Psoas muscle (tissue), 8 donors: ENCODE results near the gene TLE7. TPM values are rescaled to one million over a fixed set of nuclear protein-coding genes. Genes with fewer than 3 reads are reported as not detected.

Source experiments
- ATAC-seq, 4 donors: fragments of 200-7000 bp; cut with Tn5 transposase; one replicate each; pipeline ENCODE4 v1.9.1; 2020; ENCODE audit warnings: moderate library complexity in 3 of 4, mild to moderate bottlenecking in 2 of 4
- DNase-seq, 2 donors: peaks; one replicate each; pipeline ENCODE4 v3.0.0-alpha.2; 2020
- H3K27ac ChIP-seq: fragments of 200-600 bp; one replicate; pipeline ENCODE4 v1.8.0; 2022
- H3K27me3 ChIP-seq, 3 donors: fragments of 200-600 bp in 1 of 3; one replicate each; pipeline versions ENCODE4 v1.6.1 to v1.8.0; 2013 to 2022; ENCODE audit warnings: low read length in 2 of 3, mild to moderate bottlenecking in 2 of 3, moderate library complexity in 1 of 3; ENCODE audit not compliant: insufficient read depth in 3 of 3
- H3K36me3 ChIP-seq, 2 donors: fragments of 200-600 bp in 1 of 2; one replicate each; pipeline versions ENCODE4 v1.6.1 to v1.8.0; 2013 to 2022; ENCODE audit warnings: low read depth in 1 of 2, mild to moderate bottlenecking in 1 of 2, moderate library complexity in 1 of 2; ENCODE audit not compliant: insufficient read depth in 1 of 2
- H3K4me1 ChIP-seq: fragments of 200-600 bp; one replicate; pipeline ENCODE4 v1.8.0; 2022
- H3K4me3 ChIP-seq: fragments of 200-600 bp; one replicate; pipeline ENCODE4 v1.8.0; 2022; ENCODE audit warnings: mild to moderate bottlenecking
- H3K9me3 ChIP-seq: fragments of 200-600 bp; one replicate; pipeline ENCODE4 v1.8.0; 2022
- CTCF ChIP-seq: fragments of 200-600 bp; IDR thresholded peaks from one replicate; pipeline ENCODE4 v1.8.0; 2022; ENCODE audit warnings: antibody characterized with exemption
- WGBS, 3 donors: extraction: QIAGEN DNeasy Blood & Tissue Kit; methylation state at CpG; one replicate each; pipeline versions ENCODE4 v1.1.6 to v1.1.7; 2013; 5-methylcytosine and 5-hydroxymethylcytosine counted together
- intact Hi-C, 2 donors: fragments of 100-400 bp; cut with DNase I; formaldehyde crosslinking; loops; one replicate each; pipeline versions ENCODE4 v1.11.0 to v1.14.2; 2022
- polyA plus RNA-seq, 3 donors: library from polyadenylated mRNA; stranded (reverse); fragments of 200-250 nt; gene quantifications; one replicate each; pipeline ENCODE4 v1.2.3, GENCODE V29; 2013
- total RNA-seq, 4 donors: library from RNA; stranded (reverse); fragmentation: NEBNext Ultra II Directional in 2 of 4; extraction: Animal tissue kit (Norgen Biotek cat#: 25700) in 2 of 4; gene quantifications; one replicate each; pipeline versions ENCODE4 v1.2.1 to v1.2.4, GENCODE V29; 2021 to 2023
- donor health status: healthy with polysubstance abuse.
- donor health status: DM: no; HTN: no; CAD: no; lungs with moderate emphysema.
- donor health status: Bipolar disorder and iron deficiency.
- donor health status: healthy.
- donor health status: DM: yes; HTN: yes; CAD: no.
- donor health status: DM: no; HTN: no; CAD: no.
- donor health status: DM: no; HTN: no; CAD: no.
- donor health status: DM: yes; HTN: yes; CAD: no.

TLE7 gene
- total and polyA plus RNA-seq, 7 donors: not detected

GRCh38 chr16:71460236-71460635 is 18.4 kb upstream of the TLE7 start:
- no peaks in the 10 kb centered on the region for H3K27me3 ChIP-seq
- H3K4me1 ChIP-seq: peaks cover 12% of the 10 kb centered on the region
- TF ChIP-seq CTCF: no peak
- intact Hi-C loops: no loop called here
- H3K9me3 ChIP-seq: no peaks in the 10 kb centered on the region
- H3K27ac ChIP-seq: no peak overlapping the region
- 55 to 66% (median 64%) methylated on average over 4 of the region's 4 CpGs for WGBS, 3 donors
- ATAC-seq: no peak
- peak overlapping the region; percentile 98 for H3K4me3 ChIP-seq
- no peak for DNase-seq
- H3K36me3 ChIP-seq: peaks cover 4 to 14% of the 10 kb centered on the region in 2 donors

GRCh38 chr16:71459510-71459909 is 17.7 kb upstream of the TLE7 start:
- peaks cover 12% of the 10 kb centered on the region for H3K4me1 ChIP-seq
- no peak overlapping the region for H3K4me3 ChIP-seq
- ATAC-seq (no peak), DNase-seq (no peak)
- H3K36me3 ChIP-seq: peaks cover 4 to 21% of the 10 kb centered on the region in 2 donors
- intact Hi-C loops: no loop called here
- no peak overlapping the region for H3K27ac ChIP-seq
- no peak for TF ChIP-seq CTCF
- no peaks in the 10 kb centered on the region for H3K27me3 ChIP-seq
- H3K9me3 ChIP-seq: peaks cover 4% of the 10 kb centered on the region

- Histone ChIP-seq H3K27me3 (no peaks in the 10 kb centered on the region), H3K9me3 (peaks cover 26% of the 10 kb centered on the region), H3K4me3 (no peak overlapping the region), H3K27ac (no peak overlapping the region), H3K36me3 (peaks cover 23 to 48% of the 10 kb centered on the region in 2 donors), H3K4me1 (peaks cover 7% of the 10 kb centered on the region)
- ATAC-seq (no peak), DNase-seq (no peak)
- WGBS, 3 donors: 90 to 93% (median 91%) methylated on average over 4 of the region's 4 CpGs
- no peak for TF ChIP-seq CTCF
- intact Hi-C loops: no loop called here
These were observed 14.9 kb upstream of the TLE7 start for GRCh38 chr16:71456801-71457200.

- Histone ChIP-seq H3K4me3 (no peak overlapping the region), H3K9me3 (peaks cover 63% of the 10 kb centered on the region), H3K27ac (no peak overlapping the region), H3K27me3 (no peaks in the 10 kb centered on the region), H3K4me1 (no peaks in the 10 kb centered on the region), H3K36me3 (peaks cover 54 to 86% of the 10 kb centered on the region in 2 donors)
- no peak for TF ChIP-seq CTCF
- intact Hi-C loops: no loop called here
- DNase-seq (no peak), ATAC-seq (no peak)
These were observed 11.2 kb upstream of the TLE7 start for GRCh38 chr16:71453036-71453435.

GRCh38 chr16:71449020-71449419 is 7.2 kb upstream of the TLE7 start:
- ATAC-seq: no peak
- Histone ChIP-seq H3K4me1 (no peaks in the 10 kb centered on the region), H3K9me3 (peaks cover 95% of the 10 kb centered on the region), H3K27ac (no peak overlapping the region), H3K4me3 (no peak overlapping the region), H3K27me3 (peaks cover 0 to 2% (median 0%) of the 10 kb centered on the region in 3 donors), H3K36me3 (peaks cover 51 to 61% of the 10 kb centered on the region in 2 donors)
- 99 to 100% (median 99%) methylated on average over 3 of the region's 3 CpGs for WGBS, 3 donors
- intact Hi-C loops: no loop called here
- TF ChIP-seq CTCF: no peak
- no peak for DNase-seq
